ENCODE results near the gene HEXD.
"Not testable (repeated sequence)": the region's sequence is repeated elsewhere in the genome, so short reads cannot be mapped to it uniquely, and the experiment has no call there.

The HEXD gene

GRCh38 chr17:82457073-82457928, 39.2 kb downstream of the HEXD start:
- DNase-seq (ENCODE audit: low read depth, low spot score), result no peak

- DNase-seq (ENCODE audit: low read depth, low spot score), result no peak
Observed at GRCh38 chr17:82457929-82458178, 39.7 kb downstream of the HEXD start.

- DNase-seq (ENCODE audit: low read depth, low spot score), result peak; percentile 99
Observed at GRCh38 chr17:82458179-82458884, 40.2 kb downstream of the HEXD start, which contains the start of gene NARF. TSS of gene NARF (plus strand) at chr17:82458741. CDS start at chr17:82458804, 63 bp downstream.

GRCh38 chr17:82458885-82459424, 40.8 kb downstream of the HEXD start:
- peak; percentile 70 for DNase-seq (ENCODE audit: low read depth, low spot score)

- not testable (repeated sequence) for DNase-seq (ENCODE audit: low read depth, low spot score)
Observed at GRCh38 chr17:82459936-82460335, 41.8 kb downstream of the HEXD start.

- no peak for DNase-seq (ENCODE audit: low read depth, low spot score)
Observed at GRCh38 chr17:82461827-82462524, 43.8 kb downstream of the HEXD start.

- no peak for DNase-seq (ENCODE audit: low read depth, low spot score)
Observed at GRCh38 chr17:82463391-82463790, 45.2 kb downstream of the HEXD start.

GRCh38 chr17:82463925-82464566, 45.9 kb downstream of the HEXD start:
- no peak for DNase-seq (ENCODE audit: low read depth, low spot score)

GRCh38 chr17:82464567-82464929, 46.4 kb downstream of the HEXD start:
- DNase-seq (ENCODE audit: low read depth, low spot score), result no peak

GRCh38 chr17:82465023-82465603, 47.0 kb downstream of the HEXD start:
- no peak for DNase-seq (ENCODE audit: low read depth, low spot score)

- no peak for DNase-seq (ENCODE audit: low read depth, low spot score)
Observed at GRCh38 chr17:82468692-82469091, 50.5 kb downstream of the HEXD start.

- DNase-seq (ENCODE audit: low read depth, low spot score), result no peak
Observed at GRCh38 chr17:82470065-82470464, 51.9 kb downstream of the HEXD start.

- DNase-seq (ENCODE audit: low read depth, low spot score), result no peak
Observed at GRCh38 chr17:82474223-82475010, 56.3 kb downstream of the HEXD start.

- DNase-seq (ENCODE audit: low read depth, low spot score), result peak; percentile 57
Observed at GRCh38 chr17:82475458-82475857, 57.3 kb downstream of the HEXD start.

- peak; percentile 46 for DNase-seq (ENCODE audit: low read depth, low spot score)
Observed at GRCh38 chr17:82477934-82478333, 59.8 kb downstream of the HEXD start.

- DNase-seq (ENCODE audit: low read depth, low spot score), result no peak
Observed at GRCh38 chr17:82479602-82480001, 61.5 kb downstream of the HEXD start.

- DNase-seq (ENCODE audit: low read depth, low spot score), result no peak
Observed at GRCh38 chr17:82480318-82480717, 62.2 kb downstream of the HEXD start.

GRCh38 chr17:82483204-82483660, 65.1 kb downstream of the HEXD start:
- no peak for DNase-seq (ENCODE audit: low read depth, low spot score)

- no peak for DNase-seq (ENCODE audit: low read depth, low spot score)
Observed at GRCh38 chr17:82483836-82484235, 65.7 kb downstream of the HEXD start.
